HG03097 (cell line): ENCODE measurements around the gene OR1J2.

Experiments used
- ATAC-seq: cut with Tn5 transposase; IDR thresholded peaks from one replicate; pipeline ENCODE4 v1.9.1; 2021; ENCODE audit not compliant: unreplicated experiment, low FRiP score

OR1J2 gene

DNA sequence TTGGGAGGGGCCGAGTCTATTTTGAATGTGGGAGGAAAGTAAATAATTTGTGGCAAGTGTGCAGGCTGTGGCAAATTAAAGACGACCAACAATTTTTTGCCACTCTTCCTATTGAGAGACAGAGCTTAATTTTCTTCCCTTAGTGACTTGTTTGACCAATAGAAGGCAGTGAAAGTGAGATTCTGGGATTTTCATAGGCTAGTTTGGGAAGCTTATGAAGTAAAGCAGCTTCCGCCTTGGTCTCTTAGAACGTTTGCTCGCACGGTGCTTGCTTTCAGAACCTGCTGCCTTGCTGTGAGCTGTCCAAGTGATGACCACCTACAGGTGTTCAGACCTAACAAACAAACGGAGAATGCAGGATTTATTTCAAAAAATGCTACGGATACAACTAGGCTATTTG is 35.6 kb downstream of the OR1J2 start:
- no peak for ATAC-seq

DNA sequence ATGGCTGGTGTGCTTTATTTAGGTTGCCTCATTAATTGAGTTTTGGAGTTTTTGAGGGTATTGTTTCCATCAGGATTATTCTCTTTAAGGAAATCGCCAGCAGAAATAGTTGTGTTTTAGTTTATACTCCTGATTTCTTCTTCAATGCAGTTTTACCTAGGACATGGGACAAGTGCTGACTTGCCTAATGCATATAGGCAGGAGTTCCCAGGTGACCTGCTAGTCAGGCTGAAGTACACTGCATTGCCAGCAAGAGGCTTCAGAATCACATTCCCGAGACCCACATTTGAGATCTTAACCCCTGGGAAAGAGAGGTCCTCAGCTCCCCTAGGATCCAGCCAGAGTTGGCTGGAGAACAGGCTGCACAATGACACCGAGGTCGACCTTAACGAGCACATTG is 40.8 kb downstream of the OR1J2 start:
- ATAC-seq: no peak

DNA sequence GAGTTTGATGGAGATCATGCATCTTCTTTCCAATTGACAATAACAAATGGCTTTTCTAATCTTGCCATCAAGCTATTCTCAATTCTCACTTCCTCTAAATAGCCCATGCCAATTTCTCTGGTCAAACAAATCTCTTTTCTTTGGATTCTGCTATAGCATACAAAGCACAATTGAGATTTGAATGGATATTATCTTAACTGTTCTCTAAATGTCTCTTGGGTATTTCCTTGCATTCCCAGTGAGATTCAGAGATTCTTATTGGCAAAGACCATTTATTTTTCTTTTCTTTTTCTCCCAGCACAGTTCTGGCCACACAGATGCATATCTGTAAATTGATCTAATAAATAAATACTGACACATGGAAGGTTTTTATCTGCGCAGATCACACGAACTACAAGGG is 42.2 kb downstream of the OR1J2 start, which contains the start of gene OR1N2:
TSS of gene OR1N2 (plus strand) at position 301 of the 400 bp plus-strand sequence. CDS start 100 bp downstream, outside the sequence.
- ATAC-seq: no peak
